Muscle layer of colon (tissue), 2 donors: ENCODE results near the gene NFIX.

Experiments
- H3K27ac ChIP-seq: one replicate; pipeline ENCODE4 v1.7.0; 2013; ENCODE audit warnings: low read depth, mild to moderate bottlenecking, low read length, moderate library complexity
- H3K27me3 ChIP-seq, 2 donors: one replicate each; pipeline ENCODE4 v1.7.0; 2013; ENCODE audit warnings: low read length in 2 of 2, mild to moderate bottlenecking in 2 of 2; ENCODE audit not compliant: insufficient read depth in 2 of 2, control insufficient read depth in 1 of 2
- H3K36me3 ChIP-seq: one replicate; pipeline ENCODE4 v1.7.0; 2013; ENCODE audit warnings: mild to moderate bottlenecking, low read length; ENCODE audit not compliant: insufficient read depth
- H3K4me1 ChIP-seq: one replicate; pipeline ENCODE4 v1.7.0; 2013; ENCODE audit warnings: mild to moderate bottlenecking, low read length; ENCODE audit not compliant: insufficient read depth
- H3K4me3 ChIP-seq, 2 donors: one replicate each; pipeline ENCODE4 v1.7.0; 2013; ENCODE audit warnings: low read length in 2 of 2, low read depth in 1 of 2, mild to moderate bottlenecking in 1 of 2, moderate library complexity in 1 of 2
- H3K9ac ChIP-seq: one replicate; pipeline ENCODE4 v1.7.0; 2013; ENCODE audit warnings: low read length
- H3K9me3 ChIP-seq: one replicate; pipeline ENCODE4 v1.7.0; 2013; ENCODE audit warnings: mild to moderate bottlenecking, low read length
- donor health status: abdominal sarcoma.
- donor health status: Adenocarcinoma of cecum.

Gene NFIX

DNA sequence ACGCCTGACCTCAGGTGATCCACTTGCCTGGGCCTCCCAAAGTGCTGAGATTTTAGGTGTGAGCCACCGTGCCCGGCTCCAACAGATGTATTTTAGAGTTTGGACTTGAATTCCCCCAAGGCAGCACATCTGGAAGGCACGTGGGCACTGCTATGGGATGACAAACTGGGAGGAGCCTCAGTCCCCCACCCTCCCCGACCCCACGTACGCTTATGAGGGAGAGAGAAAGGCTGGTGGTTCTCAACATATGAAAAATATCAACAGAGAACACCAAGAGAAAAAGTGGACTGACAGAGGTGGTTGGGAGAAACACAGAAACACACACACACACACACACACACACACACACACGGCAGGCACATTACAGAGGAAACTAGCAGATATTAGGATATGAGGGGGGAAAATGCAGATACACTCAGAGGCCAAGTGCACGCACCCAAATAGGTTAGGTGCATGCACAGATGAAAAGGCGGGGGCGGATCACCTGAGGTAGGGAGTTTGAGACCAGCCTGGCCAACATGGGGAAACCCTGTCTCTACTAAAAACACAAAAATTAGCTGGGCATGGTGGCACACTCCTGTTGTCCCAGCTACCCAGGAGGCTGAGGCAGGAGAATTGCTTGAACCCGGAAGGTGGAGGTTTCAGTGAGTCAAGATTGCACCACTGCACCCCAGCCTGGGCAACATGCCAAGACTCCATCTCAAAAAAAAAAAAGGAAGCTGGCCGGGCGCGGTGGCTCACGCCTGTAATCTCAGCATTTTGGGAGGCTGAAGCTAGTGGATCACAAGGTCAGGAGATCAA lies 151.7 kb downstream of the NFIX start:
- no peak overlapping the region for H3K27ac ChIP-seq
- peaks cover 17% of the 10 kb centered on the region for H3K36me3 ChIP-seq
- H3K9me3 ChIP-seq = no peaks in the 10 kb centered on the region
- H3K9ac ChIP-seq = no peak overlapping the region
- H3K27me3 ChIP-seq = no peaks in the 10 kb centered on the region
- no peak overlapping the region for H3K4me3 ChIP-seq
- H3K4me1 ChIP-seq = peaks cover 6% of the 10 kb centered on the region
